Nephron (organoid): ENCODE data around the gene TNNI3K.
A peak's percentile ranks its signal among the peaks of the same experiment; 100 is the strongest.

Source experiments
- H3K27ac Mint-ChIP-seq, 3 experiments: 2 replicates each; pipeline ENCODE4 v1.8.0; 2020; ENCODE audit warnings: mixed read lengths in 3 of 3, mild to moderate bottlenecking in 2 of 3, moderate library complexity in 1 of 3
- H3K27me3 Mint-ChIP-seq: 2 replicates; pipeline ENCODE4 v1.8.0; 2021; ENCODE audit warnings: low read depth, mild to moderate bottlenecking, moderate library complexity, mixed read lengths
- H3K36me3 Mint-ChIP-seq: 2 replicates; pipeline ENCODE4 v1.8.0; 2020; ENCODE audit warnings: low read depth, mixed read lengths
- H3K4me1 Mint-ChIP-seq: 2 replicates; pipeline ENCODE4 v1.8.0; 2020; ENCODE audit warnings: mixed read lengths
- H3K4me3 Mint-ChIP-seq, 3 experiments: 2 replicates each; pipeline ENCODE4 v1.8.0; 2020; ENCODE audit warnings: mild to moderate bottlenecking in 3 of 3, mixed read lengths in 3 of 3, moderate library complexity in 2 of 3
- H3K9me3 Mint-ChIP-seq: 2 replicates; pipeline ENCODE4 v1.8.0; 2020; ENCODE audit warnings: mixed read lengths
- TF ChIP-seq, protein P1 (sequence below), 3 experiments: fragments of 200-600 bp; sonication (generic); IDR thresholded peaks; one replicate each; pipeline ENCODE4 v1.5.0; 2021; ENCODE audit warnings: antibody characterized with exemption in 3 of 3; ENCODE audit not compliant: unreplicated experiment in 3 of 3

The TNNI3K gene

GRCh38 chr1:74396933-74397332 is 161.7 kb downstream of the TNNI3K start:
- TF ChIP-seq, protein P1, sequence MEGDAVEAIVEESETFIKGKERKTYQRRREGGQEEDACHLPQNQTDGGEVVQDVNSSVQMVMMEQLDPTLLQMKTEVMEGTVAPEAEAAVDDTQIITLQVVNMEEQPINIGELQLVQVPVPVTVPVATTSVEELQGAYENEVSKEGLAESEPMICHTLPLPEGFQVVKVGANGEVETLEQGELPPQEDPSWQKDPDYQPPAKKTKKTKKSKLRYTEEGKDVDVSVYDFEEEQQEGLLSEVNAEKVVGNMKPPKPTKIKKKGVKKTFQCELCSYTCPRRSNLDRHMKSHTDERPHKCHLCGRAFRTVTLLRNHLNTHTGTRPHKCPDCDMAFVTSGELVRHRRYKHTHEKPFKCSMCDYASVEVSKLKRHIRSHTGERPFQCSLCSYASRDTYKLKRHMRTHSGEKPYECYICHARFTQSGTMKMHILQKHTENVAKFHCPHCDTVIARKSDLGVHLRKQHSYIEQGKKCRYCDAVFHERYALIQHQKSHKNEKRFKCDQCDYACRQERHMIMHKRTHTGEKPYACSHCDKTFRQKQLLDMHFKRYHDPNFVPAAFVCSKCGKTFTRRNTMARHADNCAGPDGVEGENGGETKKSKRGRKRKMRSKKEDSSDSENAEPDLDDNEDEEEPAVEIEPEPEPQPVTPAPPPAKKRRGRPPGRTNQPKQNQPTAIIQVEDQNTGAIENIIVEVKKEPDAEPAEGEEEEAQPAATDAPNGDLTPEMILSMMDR (IDR thresholded peaks at IDR 0.05; ENCODE audit: unreplicated experiment in 3 of 3): no peak
- H3K27me3 Mint-ChIP-seq: no peaks in the 10 kb centered on the region
- peak overlapping the region; percentile 92 to 98 (median 93) for H3K27ac Mint-ChIP-seq
- peak overlapping the region; percentile 20 to 39 (median 31) for H3K4me3 Mint-ChIP-seq
- H3K36me3 Mint-ChIP-seq: no peaks in the 10 kb centered on the region
- H3K4me1 Mint-ChIP-seq: peaks cover 33% of the 10 kb centered on the region
- H3K9me3 Mint-ChIP-seq: peaks cover 5% of the 10 kb centered on the region

DNA sequence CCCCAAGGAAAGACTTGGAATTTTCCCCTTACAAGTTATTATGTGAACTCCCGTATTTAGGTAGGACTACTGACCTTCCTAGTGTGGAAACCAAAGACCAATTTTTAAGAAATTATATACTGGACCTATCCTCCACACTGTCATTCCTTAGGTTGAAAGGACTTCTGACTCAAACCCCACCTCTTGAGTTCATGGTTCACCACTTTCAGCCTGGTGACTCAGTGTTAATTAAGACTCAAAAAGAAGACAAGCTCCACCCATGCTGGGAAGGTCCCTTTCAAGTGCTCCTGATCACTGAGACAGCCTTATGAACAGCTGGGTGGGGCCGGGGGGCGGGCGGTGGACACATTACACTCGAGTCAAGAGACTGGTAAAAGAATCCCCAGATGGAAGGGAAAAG is 164.1 kb downstream of the TNNI3K start:
- Mint-ChIP-seq H3K9me3 (peaks cover 5% of the 10 kb centered on the region), H3K36me3 (no peaks in the 10 kb centered on the region), H3K27me3 (no peaks in the 10 kb centered on the region), H3K4me1 (peaks cover 23% of the 10 kb centered on the region), H3K27ac (no peak overlapping the region), H3K4me3 (no peak overlapping the region)
- TF ChIP-seq, protein P1 (IDR thresholded peaks at IDR 0.05; ENCODE audit: unreplicated experiment in 3 of 3): no peak

DNA sequence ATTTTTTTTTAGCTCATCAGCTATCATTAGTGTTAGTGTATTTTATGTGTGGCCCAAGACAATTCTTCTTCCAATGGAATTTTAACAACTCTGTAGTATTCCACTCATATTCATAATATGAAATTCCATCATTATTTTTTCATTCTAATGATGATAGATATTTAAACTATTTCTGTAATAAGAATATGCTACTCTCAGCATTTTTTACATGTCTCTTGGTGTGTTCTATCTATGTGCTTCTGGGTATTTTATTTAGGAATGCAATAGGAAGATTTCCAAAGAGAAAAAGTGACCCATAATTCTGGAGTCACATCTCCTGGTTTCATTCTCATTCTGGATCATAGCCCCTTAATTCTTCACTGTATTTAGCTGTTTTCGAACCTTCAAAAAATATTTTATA is 167.7 kb downstream of the TNNI3K start:
- Mint-ChIP-seq H3K27me3 (no peaks in the 10 kb centered on the region), H3K4me1 (no peaks in the 10 kb centered on the region), H3K9me3 (peaks cover 2% of the 10 kb centered on the region), H3K4me3 (no peak overlapping the region), H3K36me3 (no peaks in the 10 kb centered on the region), H3K27ac (no peak overlapping the region)
- TF ChIP-seq, protein P1 (IDR thresholded peaks at IDR 0.05; ENCODE audit: unreplicated experiment in 3 of 3): no peak

- Mint-ChIP-seq H3K36me3 (no peaks in the 10 kb centered on the region), H3K4me3 (no peak overlapping the region), H3K27ac (no peak overlapping the region), H3K27me3 (no peaks in the 10 kb centered on the region), H3K4me1 (no peaks in the 10 kb centered on the region), H3K9me3 (no peaks in the 10 kb centered on the region)
- TF ChIP-seq, protein P1 (IDR thresholded peaks at IDR 0.05; ENCODE audit: unreplicated experiment in 3 of 3): no peak
Measured at GRCh38 chr1:74403606-74404005, 168.4 kb downstream of the TNNI3K start.

- TF ChIP-seq, protein P1 (IDR thresholded peaks at IDR 0.05; ENCODE audit: unreplicated experiment in 3 of 3): no peak
- Mint-ChIP-seq H3K36me3 (no peaks in the 10 kb centered on the region), H3K27ac (no peak overlapping the region), H3K4me3 (no peak overlapping the region), H3K9me3 (no peaks in the 10 kb centered on the region), H3K4me1 (no peaks in the 10 kb centered on the region), H3K27me3 (no peaks in the 10 kb centered on the region)
Measured at GRCh38 chr1:74406759-74407158, 171.6 kb downstream of the TNNI3K start.

DNA sequence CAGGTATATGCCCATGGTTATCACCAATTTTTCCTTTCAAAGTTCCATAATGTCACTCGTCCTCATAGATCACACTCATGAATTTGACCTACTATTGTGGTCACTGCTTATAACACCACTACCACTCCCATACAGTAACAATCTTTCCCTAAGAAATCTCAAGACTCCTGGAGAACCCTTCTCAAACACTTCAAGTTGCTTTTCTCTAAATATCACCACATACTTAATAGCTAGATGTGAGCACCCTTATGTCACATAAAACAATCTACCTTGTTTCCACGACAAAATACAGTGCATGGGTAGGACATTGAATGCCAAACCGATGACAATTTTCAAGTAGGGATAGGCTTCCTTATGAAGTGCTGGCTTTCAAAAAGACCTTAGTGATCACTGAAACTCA is 172.7 kb downstream of the TNNI3K start:
- H3K9me3 Mint-ChIP-seq: no peaks in the 10 kb centered on the region
- no peaks in the 10 kb centered on the region for H3K4me1 Mint-ChIP-seq
- TF ChIP-seq, protein P1 (IDR thresholded peaks at IDR 0.05; ENCODE audit: unreplicated experiment in 3 of 3): no peak
- H3K4me3 Mint-ChIP-seq: no peak overlapping the region
- H3K36me3 Mint-ChIP-seq: no peaks in the 10 kb centered on the region
- H3K27ac Mint-ChIP-seq: no peak overlapping the region
- no peaks in the 10 kb centered on the region for H3K27me3 Mint-ChIP-seq
